ENCODE measurements around the gene CPA3. TPM values are rescaled to one million over a fixed set of nuclear protein-coding genes. Genes with fewer than 3 reads are reported as not detected.

The CPA3 gene
- total and polyA plus RNA-seq, 9 donors: 0.89 to 22.2 (median 3.1) TPM; not detected in 3

DNA sequence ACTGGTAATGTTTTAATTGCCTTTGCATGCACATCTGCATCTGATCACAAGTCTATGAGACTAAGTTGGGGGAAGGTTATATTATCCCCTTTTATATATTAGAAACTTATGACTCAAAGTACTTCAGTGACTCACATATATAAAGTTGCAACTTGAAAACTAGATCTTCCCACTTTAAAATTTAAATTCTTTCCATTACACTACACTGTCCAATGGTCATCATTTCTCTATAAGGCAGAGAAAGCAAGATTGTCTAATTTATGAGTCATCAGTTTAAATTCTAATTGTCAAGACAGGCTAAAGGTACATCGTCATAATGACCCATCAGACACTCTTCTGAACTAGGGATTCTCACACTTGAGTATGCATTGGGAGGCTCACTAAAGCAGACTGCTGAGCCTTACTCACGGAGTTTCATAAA lies 37.9 kb downstream of the CPA3 start:
- TF ChIP-seq EP300 (IDR thresholded peaks at IDR 0.05) (no peak), CTCF (IDR thresholded peaks at IDR 0.05) (no peak), POLR2A (IDR thresholded peaks at IDR 0.05) (no peak)
- Histone ChIP-seq H3K36me3 (no peaks in the 10 kb centered on the region), H3K27ac (no peak overlapping the region), H3K4me3 (no peak overlapping the region), H3K27me3 (no peaks in the 10 kb centered on the region), H3K9me3 (no peaks in the 10 kb centered on the region), H3K4me1 (ENCODE audit: insufficient read depth) (peaks cover 2% of the 10 kb centered on the region)
- intact Hi-C loops (cut with DNase I): no loop called here
- no peak for DNase-seq
- WGBS, 3 donors: 89 to 99% (median 94%) methylated on average over 2 of the region's 2 CpGs

GRCh38 chr3:148903941-148904340 lies 38.8 kb downstream of the CPA3 start:
- H3K27me3 ChIP-seq: no peaks in the 10 kb centered on the region
- no peaks in the 10 kb centered on the region for H3K9me3 ChIP-seq
- no peaks in the 10 kb centered on the region for H3K36me3 ChIP-seq
- TF ChIP-seq CTCF (IDR thresholded peaks at IDR 0.05): no peak
- TF ChIP-seq EP300 (IDR thresholded peaks at IDR 0.05): no peak
- no peak for TF ChIP-seq POLR2A (IDR thresholded peaks at IDR 0.05)
- H3K27ac ChIP-seq: no peak overlapping the region
- H3K4me1 ChIP-seq (ENCODE audit: insufficient read depth): peaks cover 2% of the 10 kb centered on the region
- no peak overlapping the region for H3K4me3 ChIP-seq
- DNase-seq: no peak
- intact Hi-C loops (cut with DNase I): no loop called here

- Histone ChIP-seq H3K9me3 (no peaks in the 10 kb centered on the region), H3K27me3 (no peaks in the 10 kb centered on the region), H3K36me3 (no peaks in the 10 kb centered on the region), H3K4me1 (ENCODE audit: insufficient read depth) (no peaks in the 10 kb centered on the region), H3K27ac (no peak overlapping the region), H3K4me3 (no peak overlapping the region)
- DNase-seq: no peak
- intact Hi-C loops (cut with DNase I): no loop called here
- TF ChIP-seq EP300 (IDR thresholded peaks at IDR 0.05): no peak
- no peak for TF ChIP-seq CTCF (IDR thresholded peaks at IDR 0.05)
- no peak for TF ChIP-seq POLR2A (IDR thresholded peaks at IDR 0.05)
- WGBS, 3 donors: 7 to 24% (median 14%) methylated on average over 2 of the region's 2 CpGs
Observed at GRCh38 chr3:148906667-148907066, 41.6 kb downstream of the CPA3 start.

GRCh38 chr3:148911173-148911572 lies 46.1 kb downstream of the CPA3 start:
- Histone ChIP-seq H3K4me3 (no peak overlapping the region), H3K27ac (no peak overlapping the region), H3K4me1 (ENCODE audit: insufficient read depth) (no peaks in the 10 kb centered on the region), H3K27me3 (no peaks in the 10 kb centered on the region), H3K9me3 (no peaks in the 10 kb centered on the region), H3K36me3 (no peaks in the 10 kb centered on the region)
- WGBS, 3 donors: 77 to 83% (median 80%) methylated on average over 2 of the region's 2 CpGs
- TF ChIP-seq POLR2A (IDR thresholded peaks at IDR 0.05) (no peak), EP300 (IDR thresholded peaks at IDR 0.05) (no peak), CTCF (IDR thresholded peaks at IDR 0.05) (no peak)
- no peak for DNase-seq
- intact Hi-C loops (cut with DNase I): no loop called here

GRCh38 chr3:148911592-148911991 lies 46.5 kb downstream of the CPA3 start:
- DNase-seq: no peak
- WGBS, 3 donors: 96 to 100% (median 97%) methylated on average over 2 of the region's 2 CpGs
- intact Hi-C loops (cut with DNase I): no loop called here
- Histone ChIP-seq H3K4me1 (ENCODE audit: insufficient read depth) (no peaks in the 10 kb centered on the region), H3K27ac (no peak overlapping the region), H3K4me3 (no peak overlapping the region), H3K27me3 (no peaks in the 10 kb centered on the region), H3K36me3 (no peaks in the 10 kb centered on the region), H3K9me3 (no peaks in the 10 kb centered on the region)
- no peak for TF ChIP-seq EP300 (IDR thresholded peaks at IDR 0.05)
- no peak for TF ChIP-seq POLR2A (IDR thresholded peaks at IDR 0.05)
- TF ChIP-seq CTCF (IDR thresholded peaks at IDR 0.05): no peak

Measured in ovary (tissue), 9 donors.